Activated naive CD8-positive, alpha-beta T cell treated with anti-CD3 and anti-CD28 coated beads for 36 hours (primary cell): ENCODE results near the gene LRBA. TPM values are rescaled to one million over a fixed set of nuclear protein-coding genes. Genes with fewer than 3 reads are reported as not detected.
"Not testable (repeated sequence)": the region's sequence is repeated elsewhere in the genome, so short reads cannot be mapped to it uniquely, and the experiment has no call there.

Experiments
- DNase-seq: peaks from one replicate; pipeline ENCODE4 v3.0.0; 2021
- H3K27ac Mint-ChIP-seq: one replicate; pipeline ENCODE4 v1.8.0; 2022; ENCODE audit warnings: mild to moderate bottlenecking, moderate library complexity, mixed read lengths
- H3K27me3 Mint-ChIP-seq: one replicate; pipeline ENCODE4 v1.8.0; 2022; ENCODE audit warnings: mild to moderate bottlenecking, mixed read lengths
- H3K36me3 Mint-ChIP-seq: one replicate; pipeline ENCODE4 v1.8.0; 2021; ENCODE audit warnings: mild to moderate bottlenecking, mixed read lengths
- H3K4me1 Mint-ChIP-seq: one replicate; pipeline ENCODE4 v1.8.0; 2021; ENCODE audit warnings: mixed read lengths
- H3K4me3 Mint-ChIP-seq: one replicate; pipeline ENCODE4 v1.8.0; 2022; ENCODE audit warnings: mild to moderate bottlenecking, moderate library complexity, mixed read lengths
- H3K9me3 Mint-ChIP-seq: one replicate; pipeline ENCODE4 v1.8.0; 2022; ENCODE audit warnings: mixed read lengths
- total RNA-seq, 2 experiments: library from RNA; stranded (reverse); gene quantifications; one replicate each; pipeline ENCODE4 v1.2.3, GENCODE V29; 2021

The LRBA gene
- total RNA-seq, 2 experiments from 2014 or later: 52.5 to 61.2 TPM

GRCh38 chr4:150569998-150570535 is 445.0 kb downstream of the LRBA start:
- no peaks in the 10 kb centered on the region for H3K27me3 Mint-ChIP-seq
- no peak overlapping the region for H3K4me3 Mint-ChIP-seq
- H3K27ac Mint-ChIP-seq: no peak overlapping the region
- peaks cover 10% of the 10 kb centered on the region for H3K36me3 Mint-ChIP-seq
- DNase-seq: no peak
- peaks cover under 1% of the 10 kb centered on the region for H3K9me3 Mint-ChIP-seq
- peaks cover 11% of the 10 kb centered on the region for H3K4me1 Mint-ChIP-seq

GRCh38 chr4:150569384-150569987 is 445.6 kb downstream of the LRBA start:
- peaks cover 15% of the 10 kb centered on the region for H3K36me3 Mint-ChIP-seq
- no peak overlapping the region for H3K4me3 Mint-ChIP-seq
- H3K27ac Mint-ChIP-seq: no peak overlapping the region
- peaks cover 5% of the 10 kb centered on the region for H3K9me3 Mint-ChIP-seq
- no peak for DNase-seq
- H3K27me3 Mint-ChIP-seq: no peaks in the 10 kb centered on the region
- H3K4me1 Mint-ChIP-seq: peaks cover 11% of the 10 kb centered on the region

GRCh38 chr4:150567070-150567469 is 448.0 kb downstream of the LRBA start:
- Mint-ChIP-seq H3K4me1 (no peaks in the 10 kb centered on the region), H3K27me3 (no peaks in the 10 kb centered on the region), H3K36me3 (peaks cover 27% of the 10 kb centered on the region), H3K27ac (no peak overlapping the region), H3K4me3 (no peak overlapping the region), H3K9me3 (peaks cover 5% of the 10 kb centered on the region)
- no peak for DNase-seq

- H3K27me3 Mint-ChIP-seq, H3K9me3 Mint-ChIP-seq, H3K4me3 Mint-ChIP-seq: not testable (repeated sequence)
These were observed 450.1 kb downstream of the LRBA start for GRCh38 chr4:150564967-150565366.

GRCh38 chr4:150562751-150563150 is 452.3 kb downstream of the LRBA start:
- Mint-ChIP-seq H3K4me1 (no peaks in the 10 kb centered on the region), H3K4me3 (no peak overlapping the region), H3K27me3 (no peaks in the 10 kb centered on the region), H3K36me3 (peaks cover 31% of the 10 kb centered on the region), H3K9me3 (peaks cover 6% of the 10 kb centered on the region), H3K27ac (no peak overlapping the region)
- DNase-seq: no peak

More at GRCh38 chr4:150564967-150565366, 450.1 kb downstream of the LRBA start:
- not testable (repeated sequence) for DNase-seq, H3K27ac Mint-ChIP-seq, H3K4me1 Mint-ChIP-seq
- H3K36me3 Mint-ChIP-seq: peaks cover 29% of the 10 kb centered on the region

- no peak overlapping the region for H3K4me3 Mint-ChIP-seq
- no peak for DNase-seq
These were observed 452.8 kb downstream of the LRBA start for GRCh38 chr4:150562250-150562649.

GRCh38 chr4:150561143-150561737 is 453.8 kb downstream of the LRBA start:
- H3K4me1 Mint-ChIP-seq: no peaks in the 10 kb centered on the region
- H3K4me3 Mint-ChIP-seq: no peak overlapping the region
- no peaks in the 10 kb centered on the region for H3K27me3 Mint-ChIP-seq
- no peak for DNase-seq
- H3K36me3 Mint-ChIP-seq: peaks cover 38% of the 10 kb centered on the region
- H3K27ac Mint-ChIP-seq: no peak overlapping the region
- H3K9me3 Mint-ChIP-seq: peaks cover 6% of the 10 kb centered on the region

More at GRCh38 chr4:150562250-150562649, 452.8 kb downstream of the LRBA start:
- H3K36me3 Mint-ChIP-seq: peaks cover 35% of the 10 kb centered on the region
- H3K27ac Mint-ChIP-seq: no peak overlapping the region
- H3K4me1 Mint-ChIP-seq: no peaks in the 10 kb centered on the region
- H3K27me3 Mint-ChIP-seq: no peaks in the 10 kb centered on the region
- peaks cover 6% of the 10 kb centered on the region for H3K9me3 Mint-ChIP-seq

GRCh38 chr4:150557811-150558210 is 457.3 kb downstream of the LRBA start:
- H3K4me1 Mint-ChIP-seq, H3K27ac Mint-ChIP-seq, H3K27me3 Mint-ChIP-seq, DNase-seq, H3K4me3 Mint-ChIP-seq, H3K9me3 Mint-ChIP-seq: not testable (repeated sequence)
- peaks cover 34% of the 10 kb centered on the region for H3K36me3 Mint-ChIP-seq

- Mint-ChIP-seq H3K9me3 (no peaks in the 10 kb centered on the region), H3K27ac (no peak overlapping the region), H3K4me3 (no peak overlapping the region), H3K4me1 (no peaks in the 10 kb centered on the region), H3K36me3 (peaks cover 6% of the 10 kb centered on the region), H3K27me3 (no peaks in the 10 kb centered on the region)
- no peak for DNase-seq
These were observed 467.8 kb downstream of the LRBA start for GRCh38 chr4:150547154-150547838.

GRCh38 chr4:150546286-150546685 is 468.8 kb downstream of the LRBA start:
- DNase-seq: no peak
- Mint-ChIP-seq H3K9me3 (no peaks in the 10 kb centered on the region), H3K27ac (no peak overlapping the region), H3K4me1 (no peaks in the 10 kb centered on the region), H3K27me3 (no peaks in the 10 kb centered on the region), H3K4me3 (no peak overlapping the region), H3K36me3 (no peaks in the 10 kb centered on the region)

GRCh38 chr4:150543042-150543441 is 472.0 kb downstream of the LRBA start:
- Mint-ChIP-seq H3K27me3 (no peaks in the 10 kb centered on the region), H3K4me3 (no peak overlapping the region), H3K4me1 (no peaks in the 10 kb centered on the region), H3K27ac (no peak overlapping the region), H3K9me3 (no peaks in the 10 kb centered on the region), H3K36me3 (peaks cover 4% of the 10 kb centered on the region)
- DNase-seq: no peak

GRCh38 chr4:150541681-150542080 is 473.4 kb downstream of the LRBA start:
- Mint-ChIP-seq H3K27me3 (no peaks in the 10 kb centered on the region), H3K36me3 (peaks cover 7% of the 10 kb centered on the region), H3K4me3 (no peak overlapping the region), H3K27ac (no peak overlapping the region), H3K9me3 (no peaks in the 10 kb centered on the region), H3K4me1 (no peaks in the 10 kb centered on the region)
- DNase-seq: no peak

GRCh38 chr4:150540959-150541360 is 474.1 kb downstream of the LRBA start:
- Mint-ChIP-seq H3K4me3 (no peak overlapping the region), H3K4me1 (no peaks in the 10 kb centered on the region), H3K9me3 (no peaks in the 10 kb centered on the region), H3K27ac (no peak overlapping the region), H3K27me3 (no peaks in the 10 kb centered on the region), H3K36me3 (peaks cover 7% of the 10 kb centered on the region)
- no peak for DNase-seq

- Mint-ChIP-seq H3K36me3 (peaks cover 7% of the 10 kb centered on the region), H3K27me3 (no peaks in the 10 kb centered on the region), H3K27ac (no peak overlapping the region), H3K4me1 (no peaks in the 10 kb centered on the region), H3K4me3 (no peak overlapping the region), H3K9me3 (no peaks in the 10 kb centered on the region)
- no peak for DNase-seq
These were observed 474.5 kb downstream of the LRBA start for GRCh38 chr4:150540536-150540935.

- not testable (repeated sequence) for H3K27me3 Mint-ChIP-seq, H3K4me3 Mint-ChIP-seq, H3K27ac Mint-ChIP-seq
These were observed 477.2 kb downstream of the LRBA start for GRCh38 chr4:150537911-150538310.

More at GRCh38 chr4:150537911-150538310, 477.2 kb downstream of the LRBA start:
- DNase-seq, H3K36me3 Mint-ChIP-seq, H3K9me3 Mint-ChIP-seq, H3K4me1 Mint-ChIP-seq: not testable (repeated sequence)
